Measurements from ENCODE around the gene SIRPA. TPM values are rescaled to one million over a fixed set of nuclear protein-coding genes. Genes with fewer than 3 reads are reported as not detected.

The SIRPA gene
- total and polyA plus RNA-seq, 4 donors, result 16.6 to 123 (median 52.6) TPM

DNA sequence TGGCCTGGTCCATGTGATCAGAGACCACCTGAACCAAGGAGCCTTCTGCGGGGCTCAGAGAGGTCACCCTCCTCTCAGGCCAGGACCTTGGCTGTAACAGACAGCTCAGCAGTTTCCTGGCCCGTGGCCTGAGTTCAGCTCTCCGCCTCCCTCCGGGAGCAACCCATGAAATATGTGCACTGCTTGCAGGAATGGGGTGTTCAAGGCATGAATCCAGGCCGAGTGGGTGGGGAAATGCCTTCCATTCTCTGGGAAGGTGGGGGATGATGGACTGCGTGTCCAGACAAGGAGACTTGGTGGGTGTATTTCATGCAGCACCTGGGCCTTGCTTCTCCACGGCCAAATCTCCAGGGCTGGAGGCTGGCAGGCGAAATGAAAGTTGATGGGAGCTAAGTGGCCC is 46.0 kb downstream of the SIRPA start:
- DNase-seq (no peak), ATAC-seq (ENCODE audit: insufficient read depth, low FRiP score) (no peak)
- Histone ChIP-seq H3K4me3 (no peak overlapping the region), H3K9ac (ENCODE audit: insufficient read depth in 1 of 2, low read length in 2 of 2) (no peak overlapping the region), H3K27me3 (ENCODE audit: control insufficient read depth in 3 of 3, insufficient read depth in 3 of 3, low read length in 2 of 3) (peaks cover 0 to 31% (median 16%) of the 10 kb centered on the region in 3 donors), H3K27ac (ENCODE audit: low read depth in 1 of 2, low read length in 1 of 2) (no peak overlapping the region), H3K9me3 (ENCODE audit: control insufficient read depth in 4 of 4, insufficient read depth in 3 of 4, low read length in 3 of 4) (no peaks in the 10 kb centered on the region), H3K36me3 (ENCODE audit: control insufficient read depth in 4 of 4, insufficient read depth in 4 of 4, low read length in 4 of 4) (peaks cover 0 to 7% (median 0%) of the 10 kb centered on the region in 4 donors), H3K4me1 (ENCODE audit: control insufficient read depth in 5 of 5, insufficient read depth in 5 of 5, low read length in 5 of 5) (peaks cover 0 to 4% (median 0%) of the 10 kb centered on the region in 5 donors)
- 63 to 87% methylated on average over 8 of the region's 8 CpGs for WGBS, 2 donors
- TF ChIP-seq CTCF (IDR thresholded peaks at IDR 0.05; ENCODE audit: control extremely low read depth, extremely low read depth), result no peak

DNA sequence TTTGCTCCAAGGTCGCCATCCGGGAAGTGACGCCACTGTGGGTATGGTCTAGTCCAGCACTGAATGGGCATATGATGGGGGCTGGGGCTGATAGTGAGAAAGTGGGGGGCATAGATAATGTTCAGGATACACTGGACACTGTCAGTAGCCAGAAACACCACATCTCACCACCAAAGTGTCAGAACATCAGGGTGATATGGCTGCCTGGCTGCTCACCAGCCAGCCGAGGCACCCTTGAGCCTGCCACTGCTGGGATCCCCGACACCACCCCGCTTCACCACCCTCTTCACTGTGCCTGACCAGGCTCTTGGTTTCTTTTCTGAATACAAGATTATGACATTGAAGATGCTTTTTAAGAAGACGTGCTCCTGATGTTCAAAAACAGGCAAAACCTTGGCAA is 46.9 kb downstream of the SIRPA start:
- 85% methylated on average over 7 of the region's 7 CpGs for WGBS, 2 donors
- H3K27ac ChIP-seq (ENCODE audit: low read depth in 1 of 2, low read length in 1 of 2), result no peak overlapping the region
- peaks cover 0 to 5% (median 0%) of the 10 kb centered on the region in 4 donors for H3K36me3 ChIP-seq (ENCODE audit: control insufficient read depth in 4 of 4, insufficient read depth in 4 of 4, low read length in 4 of 4)
- no peak for ATAC-seq (ENCODE audit: insufficient read depth, low FRiP score)
- H3K9me3 ChIP-seq (ENCODE audit: control insufficient read depth in 4 of 4, insufficient read depth in 3 of 4, low read length in 3 of 4), result peaks cover 0 to under 1% (median 0%) of the 10 kb centered on the region in 4 donors
- peaks cover 0 to 39% (median 24%) of the 10 kb centered on the region in 3 donors for H3K27me3 ChIP-seq (ENCODE audit: control insufficient read depth in 3 of 3, insufficient read depth in 3 of 3, low read length in 2 of 3)
- no peak for DNase-seq
- no peak for TF ChIP-seq CTCF (IDR thresholded peaks at IDR 0.05; ENCODE audit: control extremely low read depth, extremely low read depth)
- H3K4me1 ChIP-seq (ENCODE audit: control insufficient read depth in 5 of 5, insufficient read depth in 5 of 5, low read length in 5 of 5), result peaks cover 0 to 5% (median 0%) of the 10 kb centered on the region in 5 donors
- H3K4me3 ChIP-seq, result no peak overlapping the region
- no peak overlapping the region for H3K9ac ChIP-seq (ENCODE audit: insufficient read depth in 1 of 2, low read length in 2 of 2)

DNA sequence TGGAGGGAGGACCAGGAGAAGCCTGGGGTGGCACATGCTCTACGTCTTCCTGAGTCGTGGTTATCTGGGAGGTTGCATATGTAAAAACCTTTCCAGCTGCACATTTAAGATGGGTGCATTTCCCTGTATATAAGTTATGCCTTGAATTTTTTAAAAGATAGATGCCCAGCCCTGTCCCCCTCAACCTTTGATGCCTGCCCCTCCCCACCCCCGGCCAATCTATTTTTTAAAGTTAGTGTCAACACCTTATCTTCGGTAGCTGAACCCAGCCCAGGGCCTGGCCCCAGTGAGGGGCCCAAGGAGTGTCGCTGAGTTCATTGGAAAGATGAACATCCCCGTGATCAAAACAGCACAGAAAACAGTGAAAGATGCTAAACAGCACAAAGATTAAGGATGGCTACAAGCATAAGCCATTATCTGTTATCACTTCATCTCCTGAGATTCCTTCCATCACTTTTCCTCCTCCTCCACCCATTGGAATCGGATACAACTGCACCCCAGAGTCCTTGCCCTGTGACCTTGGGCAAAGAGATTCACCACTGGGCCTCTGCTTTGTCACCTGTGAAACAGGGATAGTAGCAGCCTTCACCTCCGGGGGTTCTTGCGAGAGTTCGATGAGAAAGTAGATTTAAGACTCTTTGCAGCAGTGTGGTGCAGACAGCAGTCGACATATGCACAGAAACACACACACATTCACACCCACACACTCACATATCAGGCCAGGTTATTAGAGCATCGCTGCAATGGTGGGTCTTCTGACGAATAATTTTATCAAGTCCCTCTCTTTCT is 47.5 kb downstream of the SIRPA start:
- Histone ChIP-seq H3K27me3 (ENCODE audit: control insufficient read depth in 3 of 3, insufficient read depth in 3 of 3, low read length in 2 of 3) (peaks cover 0 to 45% (median 28%) of the 10 kb centered on the region in 3 donors), H3K27ac (ENCODE audit: low read depth in 1 of 2, low read length in 1 of 2) (no peak overlapping the region), H3K36me3 (ENCODE audit: control insufficient read depth in 4 of 4, insufficient read depth in 4 of 4, low read length in 4 of 4) (peaks cover 0 to 3% (median 0%) of the 10 kb centered on the region in 4 donors), H3K9ac (ENCODE audit: insufficient read depth in 1 of 2, low read length in 2 of 2) (no peak overlapping the region), H3K4me1 (ENCODE audit: control insufficient read depth in 5 of 5, insufficient read depth in 5 of 5, low read length in 5 of 5) (peaks cover 0 to 10% (median 0%) of the 10 kb centered on the region in 5 donors), H3K4me3 (no peak overlapping the region), H3K9me3 (ENCODE audit: control insufficient read depth in 4 of 4, insufficient read depth in 3 of 4, low read length in 3 of 4) (peaks cover 0 to 3% (median 0%) of the 10 kb centered on the region in 4 donors)
- 80 to 87% methylated on average over 13 of the region's 13 CpGs for WGBS, 2 donors
- no peak for TF ChIP-seq CTCF (IDR thresholded peaks at IDR 0.05; ENCODE audit: control extremely low read depth, extremely low read depth)
- no peak for ATAC-seq (ENCODE audit: insufficient read depth, low FRiP score)
- DNase-seq, result no peak

All from lung (tissue), 12 donors.